Measurements from ENCODE around the gene TSSK6. TPM values are rescaled to one million over a fixed set of nuclear protein-coding genes. Genes with fewer than 3 reads are reported as not detected.
A peak's percentile ranks its signal among the peaks of the same experiment; 100 is the strongest.

The TSSK6 gene
- total RNA-seq, 2 donors from 2014 or later = 1.5 to 3.6 TPM

GRCh38 chr19:19532806-19533701 is 17.7 kb upstream of the TSSK6 start:
- Histone ChIP-seq H3K27ac (no peak overlapping the region), H3K27me3 (replicated peaks; ENCODE audit: insufficient read depth) (no peaks in the 10 kb centered on the region), H3K4me1 (ENCODE audit: control insufficient read depth in 1 of 2, low read depth in 2 of 2) (peaks cover 1 to 8% of the 10 kb centered on the region in 2 donors), H3K36me3 (peaks cover 3% of the 10 kb centered on the region), H3K9me3 (no peaks in the 10 kb centered on the region), H3K4me3 (no peak overlapping the region)
- no peak for TF ChIP-seq CTCF (IDR thresholded peaks at IDR 0.05)
- ATAC-seq (ENCODE audit: insufficient number of reproducible peaks, low FRiP score, low read depth) (no peak), DNase-seq (ENCODE audit: low spot score) (no peak)

- H3K27me3 ChIP-seq (replicated peaks; ENCODE audit: insufficient read depth) = no peaks in the 10 kb centered on the region
- no peaks in the 10 kb centered on the region for H3K4me1 ChIP-seq (ENCODE audit: control insufficient read depth in 1 of 2, low read depth in 2 of 2)
- H3K36me3 ChIP-seq = peaks cover 12% of the 10 kb centered on the region
- H3K9me3 ChIP-seq = no peaks in the 10 kb centered on the region
- no peak overlapping the region for H3K27ac ChIP-seq
- peak overlapping the region; percentile 4 for H3K4me3 ChIP-seq
- DNase-seq (ENCODE audit: low spot score) = no peak
- peak; percentile 96 for TF ChIP-seq CTCF (IDR thresholded peaks at IDR 0.05)
- peak; percentile 55 for ATAC-seq (ENCODE audit: insufficient number of reproducible peaks, low FRiP score, low read depth)
Measured at GRCh38 chr19:19531951-19532805, 16.8 kb upstream of the TSSK6 start.

GRCh38 chr19:19530889-19531288 is 15.5 kb upstream of the TSSK6 start:
- no peak for TF ChIP-seq CTCF (IDR thresholded peaks at IDR 0.05)
- no peaks in the 10 kb centered on the region for H3K9me3 ChIP-seq
- H3K36me3 ChIP-seq = peaks cover 15% of the 10 kb centered on the region
- no peak overlapping the region for H3K4me3 ChIP-seq
- H3K27me3 ChIP-seq (replicated peaks; ENCODE audit: insufficient read depth) = no peaks in the 10 kb centered on the region
- H3K27ac ChIP-seq = no peak overlapping the region
- H3K4me1 ChIP-seq (ENCODE audit: control insufficient read depth in 1 of 2, low read depth in 2 of 2) = no peaks in the 10 kb centered on the region
- DNase-seq (ENCODE audit: low spot score) = no peak
- ATAC-seq (ENCODE audit: insufficient number of reproducible peaks, low FRiP score, low read depth) = no peak

GRCh38 chr19:19530423-19530804 is 15.1 kb upstream of the TSSK6 start:
- DNase-seq (ENCODE audit: low spot score) (no peak), ATAC-seq (ENCODE audit: insufficient number of reproducible peaks, low FRiP score, low read depth) (no peak)
- Histone ChIP-seq H3K27ac (no peak overlapping the region), H3K36me3 (peaks cover 17% of the 10 kb centered on the region), H3K27me3 (replicated peaks; ENCODE audit: insufficient read depth) (no peaks in the 10 kb centered on the region), H3K9me3 (no peaks in the 10 kb centered on the region), H3K4me3 (no peak overlapping the region), H3K4me1 (ENCODE audit: control insufficient read depth in 1 of 2, low read depth in 2 of 2) (no peaks in the 10 kb centered on the region)
- TF ChIP-seq CTCF (IDR thresholded peaks at IDR 0.05) = no peak

- Histone ChIP-seq H3K9me3 (no peaks in the 10 kb centered on the region), H3K36me3 (peaks cover 17% of the 10 kb centered on the region), H3K27me3 (replicated peaks; ENCODE audit: insufficient read depth) (no peaks in the 10 kb centered on the region), H3K27ac (no peak overlapping the region), H3K4me1 (ENCODE audit: control insufficient read depth in 1 of 2, low read depth in 2 of 2) (no peaks in the 10 kb centered on the region), H3K4me3 (no peak overlapping the region)
- TF ChIP-seq CTCF (IDR thresholded peaks at IDR 0.05) = no peak
- ATAC-seq (ENCODE audit: insufficient number of reproducible peaks, low FRiP score, low read depth) = no peak
- no peak for DNase-seq (ENCODE audit: low spot score)
Measured at GRCh38 chr19:19529783-19530422, 14.6 kb upstream of the TSSK6 start.

Measured in thoracic aorta (tissue), 2 donors.